KOPT-K1 (cell line): Measurements from ENCODE around the gene PDE6H.

ENCODE experiments used
- H3K27ac ChIP-seq: fragments of 200-600 bp; sonication (generic); 2 replicates; pipeline ENCODE4 v1.5.1; 2016; ENCODE audit warnings: antibody characterized with exemption, mild to moderate bottlenecking, low read depth, low read length; ENCODE audit not compliant: poor library complexity, severe bottlenecking
- H3K36me3 ChIP-seq: fragments of 200-600 bp; sonication (generic); 2 replicates; pipeline ENCODE4 v1.5.1; 2017; ENCODE audit warnings: antibody characterized with exemption, mild to moderate bottlenecking, low read length, moderate library complexity; ENCODE audit not compliant: insufficient read depth
- H3K9me3 ChIP-seq: fragments of 200-600 bp; sonication (generic); 2 replicates; pipeline ENCODE4 v1.5.1; 2017; ENCODE audit warnings: antibody characterized with exemption, low read length, mild to moderate bottlenecking; ENCODE audit not compliant: insufficient read depth, poor library complexity, severe bottlenecking

PDE6H gene

GRCh38 chr12:14972816-14973215, at the start of gene PDE6H:
TSS of gene PDE6H (plus strand) at chr12:14973042. CDS start at chr12:14978013, 4,971 bp downstream.
- no peaks in the 10 kb centered on the region for H3K9me3 ChIP-seq
- H3K27ac ChIP-seq, result no peak within 1 kb of the TSS
- no peaks in the 10 kb centered on the region for H3K36me3 ChIP-seq

DNA sequence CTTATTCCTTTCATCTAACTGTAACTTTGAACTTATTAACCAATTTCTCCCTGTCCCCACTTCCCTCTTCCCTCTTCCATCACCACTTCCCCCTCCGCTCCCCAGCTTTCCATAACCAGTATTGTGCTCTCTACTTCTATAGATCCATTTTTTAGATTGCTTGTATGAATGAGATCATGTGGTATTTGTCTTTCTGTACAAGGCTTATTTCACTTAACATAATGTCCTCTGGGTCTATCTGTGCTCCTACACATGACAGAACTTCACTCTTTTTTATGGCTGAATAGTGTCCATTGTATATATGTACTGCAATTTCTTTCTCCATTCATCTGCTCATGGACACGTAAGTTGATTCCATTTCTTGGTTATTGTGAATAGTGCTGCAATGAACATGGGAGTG, 48.9 kb upstream of the PDE6H start:
- Histone ChIP-seq H3K27ac (no peak overlapping the region), H3K9me3 (peaks cover 4% of the 10 kb centered on the region), H3K36me3 (peaks cover 21% of the 10 kb centered on the region)

GRCh38 chr12:14924541-14924940, 48.3 kb upstream of the PDE6H start:
- no peak overlapping the region for H3K27ac ChIP-seq
- H3K36me3 ChIP-seq, result peaks cover 20% of the 10 kb centered on the region

GRCh38 chr12:14927267-14927666, 45.6 kb upstream of the PDE6H start:
- Histone ChIP-seq H3K27ac (no peak overlapping the region), H3K36me3 (peaks cover 40% of the 10 kb centered on the region), H3K9me3 (peaks cover under 1% of the 10 kb centered on the region)

More at GRCh38 chr12:14924541-14924940, 48.3 kb upstream of the PDE6H start:
- peaks cover 4% of the 10 kb centered on the region for H3K9me3 ChIP-seq

DNA sequence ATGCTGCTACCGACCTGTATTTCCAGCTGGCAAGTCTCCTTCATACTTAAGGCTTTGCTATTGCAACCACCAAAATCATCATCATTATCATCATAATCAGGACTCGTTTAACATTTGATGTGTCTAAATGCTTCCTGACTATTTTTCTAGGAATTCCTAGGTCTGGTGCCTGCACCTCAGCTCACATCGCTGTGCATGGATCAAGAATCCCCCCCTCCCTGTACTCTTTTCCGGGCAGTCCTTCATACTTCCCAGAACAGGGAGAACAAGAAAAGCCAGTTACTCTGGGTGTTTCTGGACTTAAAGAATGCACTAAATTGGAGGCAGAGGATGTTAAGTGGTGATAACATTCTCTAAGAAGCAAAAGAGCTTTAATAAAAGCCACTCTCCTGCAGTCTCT, 43.9 kb upstream of the PDE6H start:
- Histone ChIP-seq H3K36me3 (peaks cover 56% of the 10 kb centered on the region), H3K27ac (no peak overlapping the region), H3K9me3 (no peaks in the 10 kb centered on the region)

DNA sequence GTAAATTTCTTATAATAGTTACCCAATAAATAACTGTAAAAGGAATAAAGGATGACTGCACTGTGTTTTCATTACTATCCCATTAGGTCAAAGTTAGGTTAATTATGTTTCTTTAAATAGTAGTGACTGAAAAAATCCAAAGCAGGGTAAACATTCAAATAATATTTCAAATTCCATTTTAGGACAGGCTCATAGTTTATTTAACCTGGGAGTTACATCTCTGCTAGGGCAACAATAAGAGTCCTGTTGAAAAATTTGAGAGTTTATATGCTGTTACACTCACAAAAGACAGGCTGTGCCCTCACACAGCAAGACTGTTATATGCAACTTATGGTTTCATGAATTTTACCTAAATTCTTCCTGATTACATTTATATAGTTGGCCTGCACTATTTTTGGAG, 42.5 kb upstream of the PDE6H start:
- H3K9me3 ChIP-seq, result no peaks in the 10 kb centered on the region
- H3K36me3 ChIP-seq, result peaks cover 70% of the 10 kb centered on the region
- no peak overlapping the region for H3K27ac ChIP-seq

GRCh38 chr12:14931359-14931758, 41.5 kb upstream of the PDE6H start:
- no peaks in the 10 kb centered on the region for H3K9me3 ChIP-seq
- peaks cover 81% of the 10 kb centered on the region for H3K36me3 ChIP-seq
- no peak overlapping the region for H3K27ac ChIP-seq

DNA sequence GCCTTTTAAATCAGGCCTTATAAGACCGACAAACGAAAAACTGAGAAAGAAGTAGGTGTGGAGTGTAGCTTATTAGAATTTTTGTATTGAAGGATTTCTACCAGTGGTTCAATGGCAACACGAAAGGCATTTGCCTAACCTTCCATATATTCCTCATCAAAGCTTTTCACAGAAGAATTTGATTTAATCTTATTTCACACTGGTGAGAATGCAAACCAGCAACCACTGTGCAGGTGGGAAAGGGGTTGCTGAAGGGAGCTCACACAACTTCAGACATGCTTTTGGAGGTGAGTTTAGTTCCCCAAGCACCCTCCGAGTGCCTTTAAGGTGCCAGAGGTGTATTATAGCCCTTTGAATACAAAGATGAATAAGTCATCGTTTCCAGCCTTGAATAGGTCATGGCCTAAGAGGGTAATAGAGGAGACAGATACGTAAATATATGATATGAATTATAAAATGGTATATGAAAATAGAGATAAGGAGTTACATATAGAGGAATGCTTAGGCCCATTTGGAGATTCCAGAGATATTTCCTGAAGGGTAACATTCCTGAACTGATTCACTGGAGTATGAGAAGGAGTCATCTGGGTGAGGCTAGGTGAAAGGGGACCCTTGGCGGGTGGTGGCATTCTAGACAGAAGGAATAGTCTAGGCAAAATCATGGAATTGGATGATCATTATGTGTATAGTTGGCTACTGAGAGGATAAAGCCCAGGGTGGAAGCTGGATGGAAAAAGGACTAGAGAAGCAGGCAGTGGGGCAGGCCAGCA, 40.9 kb upstream of the PDE6H start:
- Histone ChIP-seq H3K36me3 (peaks cover 87% of the 10 kb centered on the region), H3K27ac (no peak overlapping the region), H3K9me3 (no peaks in the 10 kb centered on the region)

DNA sequence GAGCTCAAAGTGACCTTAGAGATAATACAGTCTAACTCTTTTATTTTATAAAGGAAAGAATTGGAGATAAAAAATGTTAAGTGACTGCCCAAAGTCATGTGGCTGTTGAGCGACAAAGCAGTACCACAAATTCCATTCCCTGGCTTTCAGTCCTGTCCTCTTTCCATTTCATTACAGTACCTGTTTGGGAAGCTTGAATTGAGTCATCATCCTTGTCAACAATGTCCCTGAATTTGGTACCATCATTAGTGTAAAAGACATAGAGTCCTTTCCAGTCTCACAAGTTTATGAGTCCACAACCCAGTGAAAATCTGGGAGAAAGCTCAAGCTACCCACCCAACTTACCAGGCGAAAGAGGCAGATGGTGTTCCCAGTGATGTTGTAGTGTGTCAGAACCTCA, 38.3 kb upstream of the PDE6H start:
- peaks cover 94% of the 10 kb centered on the region for H3K36me3 ChIP-seq
- no peaks in the 10 kb centered on the region for H3K9me3 ChIP-seq
- H3K27ac ChIP-seq, result no peak overlapping the region

GRCh38 chr12:14935031-14935430, 37.8 kb upstream of the PDE6H start:
- H3K9me3 ChIP-seq, result no peaks in the 10 kb centered on the region
- peaks cover 99% of the 10 kb centered on the region for H3K36me3 ChIP-seq
- no peak overlapping the region for H3K27ac ChIP-seq

- Histone ChIP-seq H3K36me3 (peaks cover 100% of the 10 kb centered on the region), H3K9me3 (no peaks in the 10 kb centered on the region), H3K27ac (no peak overlapping the region)
These were observed 36.5 kb upstream of the PDE6H start for GRCh38 chr12:14936224-14936861.

- H3K36me3 ChIP-seq, result peaks cover 100% of the 10 kb centered on the region
- no peak overlapping the region for H3K27ac ChIP-seq
These were observed 35.8 kb upstream of the PDE6H start for GRCh38 chr12:14937014-14937413.

GRCh38 chr12:14937689-14938088, 35.2 kb upstream of the PDE6H start:
- Histone ChIP-seq H3K27ac (no peak overlapping the region), H3K9me3 (no peaks in the 10 kb centered on the region), H3K36me3 (peaks cover 100% of the 10 kb centered on the region)

More at GRCh38 chr12:14937014-14937413, 35.8 kb upstream of the PDE6H start:
- H3K9me3 ChIP-seq, result no peaks in the 10 kb centered on the region

GRCh38 chr12:14938301-14938700, 34.5 kb upstream of the PDE6H start, which contains the start of gene ERP27:
TSS of gene ERP27 (minus strand) at chr12:14938537. CDS start at chr12:14938508, 29 bp downstream.
- H3K36me3 ChIP-seq, result peaks cover 100% of the 10 kb centered on the region
- no peaks in the 10 kb centered on the region for H3K9me3 ChIP-seq
- no peak within 1 kb of the TSS for H3K27ac ChIP-seq

GRCh38 chr12:14941369-14941768, 31.5 kb upstream of the PDE6H start:
- Histone ChIP-seq H3K36me3 (peaks cover 99% of the 10 kb centered on the region), H3K27ac (no peak overlapping the region), H3K9me3 (no peaks in the 10 kb centered on the region)
